Immature natural killer cell (primary cell): Measurements from ENCODE around the gene SECTM1. TPM values are rescaled to one million over a fixed set of nuclear protein-coding genes. Genes with fewer than 3 reads are reported as not detected.
"Not testable (repeated sequence)": the region's sequence is repeated elsewhere in the genome, so short reads cannot be mapped to it uniquely, and the experiment has no call there.

Experiments
- DNase-seq, 3 donors: peaks; one replicate each; pipeline ENCODE4 v3.0.0; 2022; ENCODE audit warnings: mixed read lengths in 1 of 3
- H3K27ac Mint-ChIP-seq, 6 donors: one replicate each; pipeline ENCODE4 v1.8.0; 2020; ENCODE audit warnings: mixed read lengths in 6 of 6, mild to moderate bottlenecking in 5 of 6, inconsistent platforms in 4 of 6, moderate library complexity in 3 of 6
- H3K27me3 Mint-ChIP-seq, 3 donors: one replicate each; pipeline ENCODE4 v1.8.0; 2020 to 2021; ENCODE audit warnings: low read depth in 3 of 3, mild to moderate bottlenecking in 3 of 3, mixed read lengths in 3 of 3, moderate library complexity in 3 of 3, inconsistent platforms in 1 of 3
- H3K36me3 Mint-ChIP-seq, 3 donors: one replicate each; pipeline ENCODE4 v1.8.0; 2020; ENCODE audit warnings: mixed read lengths in 3 of 3, inconsistent platforms in 2 of 3, mild to moderate bottlenecking in 2 of 3
- H3K4me1 Mint-ChIP-seq, 2 donors: one replicate each; pipeline ENCODE4 v1.8.0; 2020; ENCODE audit warnings: inconsistent platforms in 2 of 2, mild to moderate bottlenecking in 2 of 2, mixed read lengths in 2 of 2, moderate library complexity in 1 of 2
- H3K4me3 Mint-ChIP-seq, 5 donors: one replicate each; pipeline ENCODE4 v1.8.0; 2020; ENCODE audit warnings: mild to moderate bottlenecking in 5 of 5, mixed read lengths in 5 of 5, inconsistent platforms in 3 of 5, moderate library complexity in 3 of 5
- H3K9me3 Mint-ChIP-seq, 6 donors: one replicate each; pipeline ENCODE4 v1.8.0; 2020; ENCODE audit warnings: mild to moderate bottlenecking in 6 of 6, mixed read lengths in 6 of 6, inconsistent platforms in 4 of 6, moderate library complexity in 3 of 6
- polyA plus RNA-seq, 3 donors: library from polyadenylated mRNA; unstranded; fragments of 300-500 nt; fragmentation: Illumina TruSeq; gene quantifications; one replicate each; pipeline ENCODE4 v1.2.3, GENCODE V29; 2021

The SECTM1 gene
- polyA plus RNA-seq, 3 donors from 2014 or later, result 2.7 to 3.6 TPM; not detected in 1

- DNase-seq, result no peak
- H3K9me3 Mint-ChIP-seq, result no peaks in the 10 kb centered on the region
- H3K27ac Mint-ChIP-seq, result no peak overlapping the region
- H3K4me3 Mint-ChIP-seq, result no peak overlapping the region
- peaks cover 2 to 6% (median 4%) of the 10 kb centered on the region in 3 donors for H3K27me3 Mint-ChIP-seq
- peaks cover 7 to 11% of the 10 kb centered on the region in 2 donors for H3K4me1 Mint-ChIP-seq
- no peaks in the 10 kb centered on the region for H3K36me3 Mint-ChIP-seq
Observed at GRCh38 chr17:82348434-82348833, 14.9 kb upstream of the SECTM1 start.

DNA sequence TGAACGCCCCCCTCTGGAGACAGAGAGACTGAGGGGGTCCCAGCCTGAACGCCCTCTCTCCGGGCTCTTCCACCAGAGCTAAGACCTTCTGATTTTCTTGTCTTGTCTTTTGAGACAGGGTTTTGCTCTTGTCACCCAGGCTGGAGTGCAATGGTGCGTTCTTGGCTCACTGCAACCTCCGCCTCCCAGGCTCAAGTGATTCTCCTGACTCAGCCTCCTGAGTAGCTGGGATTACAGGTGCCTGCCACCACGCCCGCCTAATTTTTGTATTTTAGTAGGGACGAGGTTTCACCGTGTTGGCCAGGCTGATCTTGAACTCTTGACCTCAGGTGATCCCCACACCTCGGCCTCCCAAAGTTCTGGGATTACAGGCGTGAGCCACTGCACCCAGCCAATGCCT is 14.4 kb upstream of the SECTM1 start:
- H3K4me3 Mint-ChIP-seq, H3K27me3 Mint-ChIP-seq, H3K9me3 Mint-ChIP-seq, DNase-seq, H3K27ac Mint-ChIP-seq, H3K36me3 Mint-ChIP-seq: not testable (repeated sequence)
- H3K4me1 Mint-ChIP-seq, result peaks cover 7 to 11% of the 10 kb centered on the region in 2 donors

DNA sequence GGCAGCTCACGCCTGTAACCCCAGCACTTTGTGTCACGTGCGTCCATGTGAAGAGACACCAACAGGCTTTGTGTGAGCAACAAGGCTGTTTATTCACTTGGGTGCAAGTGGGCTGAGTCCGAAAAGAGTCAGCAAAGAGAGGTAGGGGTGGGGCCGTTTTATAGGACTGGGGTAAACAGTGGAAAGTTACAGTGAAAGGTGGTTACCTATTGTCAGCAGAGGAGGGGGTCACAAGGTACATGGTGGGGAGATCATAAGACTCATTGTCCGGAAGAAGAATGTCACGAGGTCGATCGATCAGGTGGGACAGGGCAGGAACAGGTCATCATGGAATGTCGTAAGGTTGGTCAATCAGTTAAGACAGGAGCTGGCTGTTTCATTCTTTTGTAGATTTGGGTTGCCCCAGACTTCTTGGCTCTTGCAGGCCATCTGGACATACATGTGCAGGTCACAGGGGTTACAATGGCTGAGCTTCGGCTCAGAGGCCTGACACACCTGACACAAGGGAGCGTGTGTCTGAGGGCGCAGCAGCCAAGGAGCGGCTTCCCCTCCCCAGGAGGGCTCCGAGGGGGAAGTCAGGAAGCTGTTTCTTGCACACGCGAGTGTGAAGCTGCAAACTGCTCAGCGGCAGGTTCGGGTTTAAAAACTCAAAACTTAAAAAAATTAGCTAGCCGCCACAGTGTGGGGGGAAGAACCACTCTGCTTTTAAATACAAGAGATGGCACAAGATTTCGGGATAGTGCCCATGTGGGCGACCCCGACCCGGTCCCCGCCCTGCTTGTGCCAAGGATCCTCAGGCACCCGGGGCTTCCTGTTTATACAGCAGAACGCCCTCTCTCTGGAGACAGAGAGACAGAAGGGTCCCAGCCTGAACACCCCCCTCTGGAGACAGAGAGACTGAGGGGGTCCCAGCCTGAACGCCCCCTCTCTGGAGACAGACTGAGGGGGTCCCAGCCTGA is 13.1 kb upstream of the SECTM1 start:
- no peak for DNase-seq
- Mint-ChIP-seq H3K36me3 (no peaks in the 10 kb centered on the region), H3K4me3 (no peak overlapping the region), H3K27ac (peak overlapping the region in 2 of 6 donors; percentile 7 to 32), H3K4me1 (peaks cover 7 to 11% of the 10 kb centered on the region in 2 donors), H3K27me3 (peaks cover 0 to 6% (median 2%) of the 10 kb centered on the region in 3 donors), H3K9me3 (no peaks in the 10 kb centered on the region)

GRCh38 chr17:82345151-82345976 is 11.8 kb upstream of the SECTM1 start:
- Mint-ChIP-seq H3K4me1 (peaks cover 7 to 8% of the 10 kb centered on the region in 2 donors), H3K27ac (no peak overlapping the region), H3K27me3 (peaks cover 0 to 6% (median 2%) of the 10 kb centered on the region in 3 donors), H3K9me3 (no peaks in the 10 kb centered on the region), H3K4me3 (no peak overlapping the region), H3K36me3 (no peaks in the 10 kb centered on the region)
- DNase-seq, result no peak

- Mint-ChIP-seq H3K36me3 (no peaks in the 10 kb centered on the region), H3K9me3 (no peaks in the 10 kb centered on the region), H3K4me3 (no peak overlapping the region), H3K27ac (no peak overlapping the region), H3K4me1 (peaks cover 6 to 7% of the 10 kb centered on the region in 2 donors), H3K27me3 (peaks cover 0 to 4% (median 0%) of the 10 kb centered on the region in 3 donors)
- DNase-seq, result no peak
Observed at GRCh38 chr17:82344175-82344907, 10.8 kb upstream of the SECTM1 start.

DNA sequence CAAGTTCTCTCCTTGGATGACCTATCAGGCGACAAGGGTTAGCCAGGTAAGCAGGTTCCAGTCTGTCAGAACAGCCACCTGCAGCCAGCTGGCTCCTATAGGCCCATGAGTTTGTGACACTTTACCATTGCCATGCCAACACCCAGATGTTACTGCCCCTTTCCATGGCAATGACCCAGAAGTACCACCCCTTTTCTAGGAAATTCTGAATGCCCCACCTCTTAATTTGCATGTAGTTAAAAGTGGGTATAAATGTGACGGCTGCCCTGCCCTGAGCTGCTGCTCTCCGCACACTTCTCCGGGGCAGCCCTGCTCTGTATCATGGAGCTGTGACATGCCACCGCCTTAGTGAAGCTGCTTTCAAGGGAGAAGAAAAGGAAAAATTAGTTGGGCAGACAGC is 10.0 kb upstream of the SECTM1 start:
- H3K9me3 Mint-ChIP-seq, result no peaks in the 10 kb centered on the region
- H3K4me3 Mint-ChIP-seq, result no peak overlapping the region
- no peaks in the 10 kb centered on the region for H3K36me3 Mint-ChIP-seq
- H3K4me1 Mint-ChIP-seq, result peaks cover 6 to 7% of the 10 kb centered on the region in 2 donors
- H3K27me3 Mint-ChIP-seq, result peaks cover 0 to 3% (median 0%) of the 10 kb centered on the region in 3 donors
- no peak overlapping the region for H3K27ac Mint-ChIP-seq
- no peak for DNase-seq

GRCh38 chr17:82342361-82343079 is 9.0 kb upstream of the SECTM1 start:
- DNase-seq, result no peak
- H3K27ac Mint-ChIP-seq, result no peak overlapping the region
- H3K9me3 Mint-ChIP-seq, result no peaks in the 10 kb centered on the region
- peaks cover 0 to 2% (median 1%) of the 10 kb centered on the region in 3 donors for H3K27me3 Mint-ChIP-seq
- no peaks in the 10 kb centered on the region for H3K36me3 Mint-ChIP-seq
- no peak overlapping the region for H3K4me3 Mint-ChIP-seq
- H3K4me1 Mint-ChIP-seq, result peaks cover 6 to 7% of the 10 kb centered on the region in 2 donors

- no peaks in the 10 kb centered on the region for H3K9me3 Mint-ChIP-seq
- peak overlapping the region in 1 of 6 donors; percentile 34 for H3K27ac Mint-ChIP-seq
- peaks cover 2 to 4% (median 3%) of the 10 kb centered on the region in 3 donors for H3K27me3 Mint-ChIP-seq
- H3K36me3 Mint-ChIP-seq, result no peaks in the 10 kb centered on the region
- DNase-seq, result no peak
- H3K4me1 Mint-ChIP-seq, result peaks cover 7 to 9% of the 10 kb centered on the region in 2 donors
- no peak overlapping the region for H3K4me3 Mint-ChIP-seq
Observed at GRCh38 chr17:82339634-82340580, 6.3 kb upstream of the SECTM1 start.

- H3K4me1 Mint-ChIP-seq, result peaks cover 11 to 15% of the 10 kb centered on the region in 2 donors
- H3K36me3 Mint-ChIP-seq, result no peaks in the 10 kb centered on the region
- H3K27me3 Mint-ChIP-seq, result peaks cover 2 to 7% (median 4%) of the 10 kb centered on the region in 3 donors
- H3K9me3 Mint-ChIP-seq, result no peaks in the 10 kb centered on the region
- no peak overlapping the region for H3K4me3 Mint-ChIP-seq
- no peak for DNase-seq
- H3K27ac Mint-ChIP-seq, result no peak overlapping the region
Observed at GRCh38 chr17:82338858-82339633, 5.5 kb upstream of the SECTM1 start.

GRCh38 chr17:82334622-82335394 is 1.2 kb upstream of the SECTM1 start:
- no peaks in the 10 kb centered on the region for H3K36me3 Mint-ChIP-seq
- H3K27ac Mint-ChIP-seq, result peak overlapping the region; percentile 82 to 97 (median 92)
- peak overlapping the region; percentile 93 to 99 (median 98) for H3K4me3 Mint-ChIP-seq
- H3K27me3 Mint-ChIP-seq, result peaks cover 0 to 10% (median 4%) of the 10 kb centered on the region in 3 donors
- H3K4me1 Mint-ChIP-seq, result peaks cover 19% of the 10 kb centered on the region in 2 donors
- DNase-seq, result peak in 2 of 3 donors; percentile 25 to 35
- H3K9me3 Mint-ChIP-seq, result no peaks in the 10 kb centered on the region

GRCh38 chr17:82334204-82334621 is 647 bp upstream of the SECTM1 start:
- H3K27me3 Mint-ChIP-seq, result peaks cover 0 to 10% (median 5%) of the 10 kb centered on the region in 3 donors
- H3K36me3 Mint-ChIP-seq, result no peaks in the 10 kb centered on the region
- peak overlapping the region in 3 of 6 donors; percentile 14 to 96 (median 64) for H3K27ac Mint-ChIP-seq
- peaks cover 19% of the 10 kb centered on the region in 2 donors for H3K4me1 Mint-ChIP-seq
- H3K9me3 Mint-ChIP-seq, result no peaks in the 10 kb centered on the region
- no peak for DNase-seq
- H3K4me3 Mint-ChIP-seq, result peak overlapping the region; percentile 93 to 99 (median 98)
